KBM-7 (cell line): ENCODE data around the gene ZKSCAN5.
"Not testable (repeated sequence)": the region's sequence is repeated elsewhere in the genome, so short reads cannot be mapped to it uniquely, and the experiment has no call there.

Experiments
- DNase-seq: peaks from one replicate; pipeline ENCODE4 v3.0.0-alpha.2; 2015
- in situ Hi-C: fragments of 300-500 bp; cut with MboI; formaldehyde crosslinking; loops from 2 replicates; pipeline ENCODE4 v1.14.3; 2020; ENCODE audit warnings: low sequenced_read_pairs, low pct_unique_long_range_greater_than_20kb, mixed read lengths

Gene ZKSCAN5

GRCh38 chr7:99573257-99573656, 68.8 kb downstream of the ZKSCAN5 start:
- in situ Hi-C loops, result no loop called here
- no peak for DNase-seq

- DNase-seq, result no peak
- in situ Hi-C loops, result no loop called here
These were observed 71.8 kb downstream of the ZKSCAN5 start for GRCh38 chr7:99576251-99576650.

GRCh38 chr7:99579281-99579955, 75.0 kb downstream of the ZKSCAN5 start:
- DNase-seq, result no peak

GRCh38 chr7:99579956-99580777, 75.7 kb downstream of the ZKSCAN5 start:
- DNase-seq, result no peak
- in situ Hi-C loops, result no loop called here

More at GRCh38 chr7:99579281-99579955, 75.0 kb downstream of the ZKSCAN5 start:
- in situ Hi-C loops, result no loop called here

GRCh38 chr7:99580778-99581332, 76.4 kb downstream of the ZKSCAN5 start:
- DNase-seq, in situ Hi-C loops: not testable (repeated sequence)
